DND-41 (cell line): ENCODE results near the gene SNAPC1.

Source experiments
- EZH2 ChIP-seq: IDR thresholded peaks from 3 replicates; pipeline ENCODE4 v1.6.1; 2012; ENCODE audit warnings: borderline replicate concordance, low read depth, mild to moderate bottlenecking, moderate library complexity, low read length, inconsistent platforms; ENCODE audit not compliant: severe bottlenecking
- TF ChIP-seq, protein P1 (sequence below): IDR thresholded peaks from 2 replicates; pipeline ENCODE4 v1.5.1; 2012; ENCODE audit warnings: borderline replicate concordance, low read length, moderate library complexity, mild to moderate bottlenecking; ENCODE audit not compliant: poor library complexity, severe bottlenecking; ENCODE audit errors: extremely low read depth

DNA sequence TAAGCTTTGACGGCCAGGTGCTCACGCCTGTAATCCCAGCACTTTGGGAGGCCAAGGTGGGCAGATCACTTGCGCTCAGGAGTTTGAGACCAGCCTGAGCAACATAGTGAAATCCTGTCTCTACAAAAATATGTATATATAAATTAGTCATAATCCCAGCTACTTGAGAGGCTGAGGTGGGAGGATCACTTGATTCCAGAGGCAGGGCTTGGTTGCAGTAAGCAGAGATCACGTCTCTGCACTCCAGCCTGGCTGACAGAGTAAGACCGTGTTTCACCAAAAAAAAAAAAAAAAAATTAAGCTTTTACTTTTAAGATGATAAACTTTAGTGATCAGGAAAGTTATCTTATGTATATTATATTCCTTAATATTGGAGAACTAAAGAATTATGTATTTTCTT is 18.0 kb upstream of the SNAPC1 start:
- TF ChIP-seq, protein P1, sequence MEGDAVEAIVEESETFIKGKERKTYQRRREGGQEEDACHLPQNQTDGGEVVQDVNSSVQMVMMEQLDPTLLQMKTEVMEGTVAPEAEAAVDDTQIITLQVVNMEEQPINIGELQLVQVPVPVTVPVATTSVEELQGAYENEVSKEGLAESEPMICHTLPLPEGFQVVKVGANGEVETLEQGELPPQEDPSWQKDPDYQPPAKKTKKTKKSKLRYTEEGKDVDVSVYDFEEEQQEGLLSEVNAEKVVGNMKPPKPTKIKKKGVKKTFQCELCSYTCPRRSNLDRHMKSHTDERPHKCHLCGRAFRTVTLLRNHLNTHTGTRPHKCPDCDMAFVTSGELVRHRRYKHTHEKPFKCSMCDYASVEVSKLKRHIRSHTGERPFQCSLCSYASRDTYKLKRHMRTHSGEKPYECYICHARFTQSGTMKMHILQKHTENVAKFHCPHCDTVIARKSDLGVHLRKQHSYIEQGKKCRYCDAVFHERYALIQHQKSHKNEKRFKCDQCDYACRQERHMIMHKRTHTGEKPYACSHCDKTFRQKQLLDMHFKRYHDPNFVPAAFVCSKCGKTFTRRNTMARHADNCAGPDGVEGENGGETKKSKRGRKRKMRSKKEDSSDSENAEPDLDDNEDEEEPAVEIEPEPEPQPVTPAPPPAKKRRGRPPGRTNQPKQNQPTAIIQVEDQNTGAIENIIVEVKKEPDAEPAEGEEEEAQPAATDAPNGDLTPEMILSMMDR = no peak
- TF ChIP-seq EZH2 = no peak
